ENCODE data around the gene SESTD1. TPM values are rescaled to one million over a fixed set of nuclear protein-coding genes. Genes with fewer than 3 reads are reported as not detected.

Gene SESTD1
- total and polyA plus RNA-seq, 2 experiments from 2014 or later: 34.7 to 44.0 TPM

DNA sequence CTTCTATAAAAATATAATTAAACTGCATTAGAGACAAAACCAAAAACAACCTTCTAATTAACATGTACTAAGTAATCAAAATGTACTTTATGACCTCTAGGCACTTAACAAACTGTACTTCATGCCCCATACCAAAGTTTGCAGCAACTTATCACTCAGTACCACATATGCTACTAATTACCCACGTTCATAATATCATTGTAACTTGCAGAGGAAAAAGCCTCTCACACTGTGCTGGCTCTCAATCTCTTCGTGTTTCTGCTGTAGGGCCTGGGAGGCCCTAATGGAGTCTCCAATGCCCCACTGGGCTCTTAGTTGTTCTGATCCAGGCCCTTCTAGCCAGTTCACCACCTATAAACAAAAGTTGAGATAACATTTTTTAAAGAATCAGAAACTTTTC lies 132.6 kb downstream of the SESTD1 start:
- no peaks in the 10 kb centered on the region for H3K9me2 ChIP-seq (replicated peaks; ENCODE audit: insufficient read depth)
- no peak overlapping the region for H3K4me3 ChIP-seq
- no peaks in the 10 kb centered on the region for H3K4me1 ChIP-seq (ENCODE audit: insufficient read depth)
- 68% methylated on average over 2 of the region's 2 CpGs for WGBS (ENCODE audit: low lambda C conversion rate, missing lambda C conversion rate)
- DNase-seq (ENCODE audit: low spot score): no peak
- no peaks in the 10 kb centered on the region for H3K9me3 ChIP-seq (ENCODE audit: low read depth)
- no peak overlapping the region for H3K4me2 ChIP-seq
- no peaks in the 10 kb centered on the region for H3K36me3 ChIP-seq (replicated peaks; ENCODE audit: insufficient read depth, low read depth)
- no peak overlapping the region for H2AFZ ChIP-seq
- H4K20me1 ChIP-seq (ENCODE audit: insufficient read depth, poor library complexity, severe bottlenecking): no peaks in the 10 kb centered on the region
- H3K27ac ChIP-seq: no peak overlapping the region
- H3K79me2 ChIP-seq: no peaks in the 10 kb centered on the region
- TF ChIP-seq, protein P1, sequence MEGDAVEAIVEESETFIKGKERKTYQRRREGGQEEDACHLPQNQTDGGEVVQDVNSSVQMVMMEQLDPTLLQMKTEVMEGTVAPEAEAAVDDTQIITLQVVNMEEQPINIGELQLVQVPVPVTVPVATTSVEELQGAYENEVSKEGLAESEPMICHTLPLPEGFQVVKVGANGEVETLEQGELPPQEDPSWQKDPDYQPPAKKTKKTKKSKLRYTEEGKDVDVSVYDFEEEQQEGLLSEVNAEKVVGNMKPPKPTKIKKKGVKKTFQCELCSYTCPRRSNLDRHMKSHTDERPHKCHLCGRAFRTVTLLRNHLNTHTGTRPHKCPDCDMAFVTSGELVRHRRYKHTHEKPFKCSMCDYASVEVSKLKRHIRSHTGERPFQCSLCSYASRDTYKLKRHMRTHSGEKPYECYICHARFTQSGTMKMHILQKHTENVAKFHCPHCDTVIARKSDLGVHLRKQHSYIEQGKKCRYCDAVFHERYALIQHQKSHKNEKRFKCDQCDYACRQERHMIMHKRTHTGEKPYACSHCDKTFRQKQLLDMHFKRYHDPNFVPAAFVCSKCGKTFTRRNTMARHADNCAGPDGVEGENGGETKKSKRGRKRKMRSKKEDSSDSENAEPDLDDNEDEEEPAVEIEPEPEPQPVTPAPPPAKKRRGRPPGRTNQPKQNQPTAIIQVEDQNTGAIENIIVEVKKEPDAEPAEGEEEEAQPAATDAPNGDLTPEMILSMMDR (IDR thresholded peaks at IDR 0.05; ENCODE audit: poor library complexity): no peak
- TF ChIP-seq EZH2 (IDR thresholded peaks at IDR 0.05; ENCODE audit: borderline replicate concordance) (no peak), EZH2phosphoT487 (IDR thresholded peaks at IDR 0.05; ENCODE audit: low read depth, severe bottlenecking, unreplicated experiment) (no peak)
- no peaks in the 10 kb centered on the region for H3K27me3 ChIP-seq

- no peaks in the 10 kb centered on the region for H3K36me3 ChIP-seq (replicated peaks; ENCODE audit: insufficient read depth, low read depth)
- no peaks in the 10 kb centered on the region for H3K79me2 ChIP-seq
- TF ChIP-seq, protein P1 (IDR thresholded peaks at IDR 0.05; ENCODE audit: poor library complexity): no peak
- no peaks in the 10 kb centered on the region for H3K4me1 ChIP-seq (ENCODE audit: insufficient read depth)
- no peak overlapping the region for H3K4me3 ChIP-seq
- H4K20me1 ChIP-seq (ENCODE audit: insufficient read depth, poor library complexity, severe bottlenecking): no peaks in the 10 kb centered on the region
- H2AFZ ChIP-seq: no peak overlapping the region
- no peak overlapping the region for H3K27ac ChIP-seq
- no peak for DNase-seq (ENCODE audit: low spot score)
- no peaks in the 10 kb centered on the region for H3K9me2 ChIP-seq (replicated peaks; ENCODE audit: insufficient read depth)
- H3K9me3 ChIP-seq (ENCODE audit: low read depth): no peaks in the 10 kb centered on the region
- no peaks in the 10 kb centered on the region for H3K27me3 ChIP-seq
- H3K4me2 ChIP-seq: no peak overlapping the region
Measured at GRCh38 chr2:179130560-179130959, 134.1 kb downstream of the SESTD1 start.

- TF ChIP-seq, protein P1 (IDR thresholded peaks at IDR 0.05; ENCODE audit: poor library complexity): peak; percentile 66
- TF ChIP-seq EZH2 (IDR thresholded peaks at IDR 0.05; ENCODE audit: borderline replicate concordance) (no peak), EZH2phosphoT487 (IDR thresholded peaks at IDR 0.05; ENCODE audit: low read depth, severe bottlenecking, unreplicated experiment) (no peak)
- Histone ChIP-seq H4K20me1 (ENCODE audit: insufficient read depth, poor library complexity, severe bottlenecking) (no peaks in the 10 kb centered on the region), H3K4me2 (no peak overlapping the region), H3K4me3 (no peak overlapping the region), H3K79me2 (no peaks in the 10 kb centered on the region), H3K36me3 (replicated peaks; ENCODE audit: insufficient read depth, low read depth) (no peaks in the 10 kb centered on the region), H3K9me2 (replicated peaks; ENCODE audit: insufficient read depth) (no peaks in the 10 kb centered on the region), H3K4me1 (ENCODE audit: insufficient read depth) (no peaks in the 10 kb centered on the region), H2AFZ (no peak overlapping the region), H3K27me3 (no peaks in the 10 kb centered on the region), H3K27ac (no peak overlapping the region), H3K9me3 (ENCODE audit: low read depth) (no peaks in the 10 kb centered on the region)
- peak; percentile 12 for DNase-seq (ENCODE audit: low spot score)
- WGBS (ENCODE audit: low lambda C conversion rate, missing lambda C conversion rate): 97% methylated on average over 1 of the region's 1 CpG
Measured at GRCh38 chr2:179129574-179130238, 134.9 kb downstream of the SESTD1 start.

GRCh38 chr2:179125404-179125803 lies 139.2 kb downstream of the SESTD1 start:
- H3K36me3 ChIP-seq (replicated peaks; ENCODE audit: insufficient read depth, low read depth): no peaks in the 10 kb centered on the region
- no peaks in the 10 kb centered on the region for H3K4me1 ChIP-seq (ENCODE audit: insufficient read depth)
- 93% methylated on average over 3 of the region's 3 CpGs for WGBS (ENCODE audit: low lambda C conversion rate, missing lambda C conversion rate)
- TF ChIP-seq, protein P1 (IDR thresholded peaks at IDR 0.05; ENCODE audit: poor library complexity): no peak
- TF ChIP-seq EZH2phosphoT487 (IDR thresholded peaks at IDR 0.05; ENCODE audit: low read depth, severe bottlenecking, unreplicated experiment): no peak
- no peak for TF ChIP-seq EZH2 (IDR thresholded peaks at IDR 0.05; ENCODE audit: borderline replicate concordance)
- no peaks in the 10 kb centered on the region for H3K9me3 ChIP-seq (ENCODE audit: low read depth)
- H3K4me2 ChIP-seq: no peak overlapping the region
- H3K27ac ChIP-seq: no peak overlapping the region
- no peak for DNase-seq (ENCODE audit: low spot score)
- no peak overlapping the region for H3K4me3 ChIP-seq
- no peaks in the 10 kb centered on the region for H4K20me1 ChIP-seq (ENCODE audit: insufficient read depth, poor library complexity, severe bottlenecking)
- H3K9me2 ChIP-seq (replicated peaks; ENCODE audit: insufficient read depth): no peaks in the 10 kb centered on the region
- H2AFZ ChIP-seq: no peak overlapping the region
- no peaks in the 10 kb centered on the region for H3K79me2 ChIP-seq
- H3K27me3 ChIP-seq: no peaks in the 10 kb centered on the region
